Cardiac muscle cell (in vitro differentiated cells and primary cell): ENCODE results near the gene NFIC. TPM values are rescaled to one million over a fixed set of nuclear protein-coding genes. Genes with fewer than 3 reads are reported as not detected.
"Not testable (repeated sequence)": the region's sequence is repeated elsewhere in the genome, so short reads cannot be mapped to it uniquely, and the experiment has no call there.

Source experiments
- DNase-seq, 2 donors: peaks; one replicate each; pipeline versions ENCODE4 v3.0.0 to v3.0.0-alpha.2; 2010 to 2017; ENCODE audit warnings: low read depth in 1 of 2, low spot score in 1 of 2
- H3K27ac ChIP-seq: fragments of 200-600 bp; sonication (generic); 2 replicates; pipeline ENCODE4 v1.5.1; 2016
- H3K27me3 ChIP-seq: fragments of 200-600 bp; sonication (generic); 2 replicates; pipeline ENCODE4 v1.6.0; 2016; ENCODE audit warnings: control low read depth
- H3K36me3 ChIP-seq: fragments of 200-600 bp; sonication (generic); 2 replicates; pipeline ENCODE4 v1.5.1; 2016; ENCODE audit warnings: control low read depth
- H3K4me1 ChIP-seq: fragments of 200-600 bp; sonication (generic); 2 replicates; pipeline ENCODE4 v1.8.1; 2017; ENCODE audit warnings: low read depth, mild to moderate bottlenecking, mixed run types
- H3K4me3 ChIP-seq: fragments of 200-600 bp; sonication (generic); 2 replicates; pipeline ENCODE4 v1.5.1; 2016; ENCODE audit warnings: mild to moderate bottlenecking
- H3K9me3 ChIP-seq: fragments of 200-600 bp; sonication (generic); 2 replicates; pipeline ENCODE4 v1.5.1; 2017; ENCODE audit warnings: low read depth, mild to moderate bottlenecking, control low read depth
- polyA plus RNA-seq: library from polyadenylated mRNA; unstranded; fragments of >200 nt; fragmentation: Nextera tagmentation; extraction: Ambion mirVana; gene quantifications from 2 replicates; pipeline ENCODE4 v1.2.1, GENCODE V29; 2016
- total RNA-seq: library from RNA; depleted of rRNA; stranded (reverse); fragments of >200 nt; gene quantifications from 2 replicates; pipeline ENCODE4 v1.2.3, GENCODE V29; 2016
- TF ChIP-seq, protein P1 (sequence below): IDR thresholded peaks from 2 replicates; pipeline ENCODE4 v1.5.1; 2012; ENCODE audit warnings: low read depth, mild to moderate bottlenecking, low read length

NFIC gene
- total and polyA plus RNA-seq, 2 experiments from 2014 or later: 32.7 to 46.1 TPM

DNA sequence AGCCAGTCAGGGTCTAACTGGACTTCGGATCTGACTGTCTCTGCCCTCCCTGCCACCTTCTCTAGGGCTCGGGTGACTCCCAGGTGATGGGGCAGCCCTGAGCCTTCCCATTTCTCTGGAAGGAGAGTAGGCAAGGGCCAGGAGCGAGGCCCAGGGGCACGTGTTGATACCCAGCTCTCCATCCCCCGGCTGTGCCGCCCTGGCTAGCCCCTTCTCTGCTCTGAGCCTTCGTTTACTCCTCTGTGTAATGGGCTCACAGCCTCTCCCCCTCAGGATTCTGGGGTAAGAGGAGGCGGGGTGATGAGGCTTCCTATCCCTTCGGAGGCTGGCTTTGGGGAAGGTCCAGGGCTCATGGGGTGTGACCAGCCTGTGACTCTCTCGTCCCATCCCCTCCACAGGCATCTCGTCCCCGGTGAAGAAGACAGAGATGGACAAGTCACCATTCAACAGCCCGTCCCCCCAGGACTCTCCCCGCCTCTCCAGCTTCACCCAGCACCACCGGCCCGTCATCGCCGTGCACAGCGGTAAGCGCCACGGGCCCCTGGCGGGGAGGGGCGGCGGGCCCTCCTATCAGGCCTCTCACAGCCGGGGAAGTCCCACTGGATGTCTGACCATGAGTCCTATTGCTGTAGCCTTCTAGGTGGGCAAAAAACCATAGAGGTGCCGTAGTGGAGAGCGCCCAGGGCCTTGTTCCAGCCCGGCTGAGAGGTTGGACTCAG lies 82.4 kb downstream of the NFIC start:
- H3K36me3 ChIP-seq: peaks cover 11% of the 10 kb centered on the region
- H3K9me3 ChIP-seq: no peaks in the 10 kb centered on the region
- no peak overlapping the region for H3K27ac ChIP-seq

DNA sequence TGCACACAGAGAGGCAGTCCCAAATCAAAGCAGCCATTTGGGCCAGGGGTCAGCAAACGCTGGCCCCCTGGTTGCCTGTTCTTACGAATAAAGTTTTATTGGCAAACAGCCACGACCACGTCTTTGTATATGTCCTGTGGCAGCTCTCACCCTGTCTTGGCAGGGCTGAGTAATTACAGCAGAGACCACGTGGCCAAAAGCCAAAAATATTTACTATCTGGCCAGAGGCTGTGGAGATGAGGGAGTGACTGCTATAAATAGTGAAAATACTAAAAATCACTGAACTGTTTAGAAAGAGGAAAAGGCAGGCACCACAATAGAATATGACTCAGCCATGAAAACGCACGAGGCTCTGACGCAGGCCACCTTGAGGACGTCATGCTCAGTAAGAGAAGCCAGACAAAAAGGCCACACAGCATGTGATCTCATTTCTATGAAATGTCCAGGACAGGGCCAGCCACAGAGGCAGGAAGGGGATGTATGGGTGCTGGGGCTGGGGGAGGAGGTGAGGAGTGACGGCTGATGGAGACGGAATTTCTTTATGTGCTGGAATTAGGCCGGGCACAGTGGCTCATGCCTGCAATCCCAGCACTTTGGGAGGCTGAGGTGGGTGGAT lies 84.5 kb downstream of the NFIC start:
- Histone ChIP-seq H3K27me3 (no peaks in the 10 kb centered on the region), H3K9me3 (no peaks in the 10 kb centered on the region), H3K4me1 (no peaks in the 10 kb centered on the region), H3K4me3 (no peak overlapping the region), H3K36me3 (peaks cover 12% of the 10 kb centered on the region), H3K27ac (no peak overlapping the region)
- TF ChIP-seq, protein P1, sequence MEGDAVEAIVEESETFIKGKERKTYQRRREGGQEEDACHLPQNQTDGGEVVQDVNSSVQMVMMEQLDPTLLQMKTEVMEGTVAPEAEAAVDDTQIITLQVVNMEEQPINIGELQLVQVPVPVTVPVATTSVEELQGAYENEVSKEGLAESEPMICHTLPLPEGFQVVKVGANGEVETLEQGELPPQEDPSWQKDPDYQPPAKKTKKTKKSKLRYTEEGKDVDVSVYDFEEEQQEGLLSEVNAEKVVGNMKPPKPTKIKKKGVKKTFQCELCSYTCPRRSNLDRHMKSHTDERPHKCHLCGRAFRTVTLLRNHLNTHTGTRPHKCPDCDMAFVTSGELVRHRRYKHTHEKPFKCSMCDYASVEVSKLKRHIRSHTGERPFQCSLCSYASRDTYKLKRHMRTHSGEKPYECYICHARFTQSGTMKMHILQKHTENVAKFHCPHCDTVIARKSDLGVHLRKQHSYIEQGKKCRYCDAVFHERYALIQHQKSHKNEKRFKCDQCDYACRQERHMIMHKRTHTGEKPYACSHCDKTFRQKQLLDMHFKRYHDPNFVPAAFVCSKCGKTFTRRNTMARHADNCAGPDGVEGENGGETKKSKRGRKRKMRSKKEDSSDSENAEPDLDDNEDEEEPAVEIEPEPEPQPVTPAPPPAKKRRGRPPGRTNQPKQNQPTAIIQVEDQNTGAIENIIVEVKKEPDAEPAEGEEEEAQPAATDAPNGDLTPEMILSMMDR: no peak
- DNase-seq: peak in 1 of 2 donors; percentile 100

More for the DNA sequence above, 82.4 kb downstream of the NFIC start:
- H3K4me1 ChIP-seq: no peaks in the 10 kb centered on the region
- no peaks in the 10 kb centered on the region for H3K27me3 ChIP-seq
- DNase-seq: no peak
- no peak overlapping the region for H3K4me3 ChIP-seq
- TF ChIP-seq, protein P1: no peak

DNA sequence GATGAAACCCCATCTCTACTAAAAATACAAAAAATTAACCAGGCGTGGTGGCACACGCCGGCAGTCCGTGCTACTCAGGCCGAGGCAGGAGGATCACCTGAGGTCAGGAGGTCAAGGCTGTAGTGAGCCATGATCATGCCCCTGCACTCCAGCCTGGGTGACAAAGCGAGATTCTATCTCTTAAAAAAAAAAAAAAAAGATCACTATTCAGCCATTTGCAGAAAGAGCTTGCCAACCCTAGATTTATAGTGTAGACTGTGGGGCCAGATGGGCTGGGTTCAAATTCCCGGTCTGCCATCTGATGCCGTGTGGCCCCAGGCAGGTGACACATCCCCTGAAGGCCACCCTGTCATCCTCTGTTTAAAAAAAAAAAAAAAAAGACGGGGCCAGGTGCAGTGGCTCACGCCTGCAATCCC lies 85.1 kb downstream of the NFIC start:
- peaks cover 12% of the 10 kb centered on the region for H3K36me3 ChIP-seq

DNA sequence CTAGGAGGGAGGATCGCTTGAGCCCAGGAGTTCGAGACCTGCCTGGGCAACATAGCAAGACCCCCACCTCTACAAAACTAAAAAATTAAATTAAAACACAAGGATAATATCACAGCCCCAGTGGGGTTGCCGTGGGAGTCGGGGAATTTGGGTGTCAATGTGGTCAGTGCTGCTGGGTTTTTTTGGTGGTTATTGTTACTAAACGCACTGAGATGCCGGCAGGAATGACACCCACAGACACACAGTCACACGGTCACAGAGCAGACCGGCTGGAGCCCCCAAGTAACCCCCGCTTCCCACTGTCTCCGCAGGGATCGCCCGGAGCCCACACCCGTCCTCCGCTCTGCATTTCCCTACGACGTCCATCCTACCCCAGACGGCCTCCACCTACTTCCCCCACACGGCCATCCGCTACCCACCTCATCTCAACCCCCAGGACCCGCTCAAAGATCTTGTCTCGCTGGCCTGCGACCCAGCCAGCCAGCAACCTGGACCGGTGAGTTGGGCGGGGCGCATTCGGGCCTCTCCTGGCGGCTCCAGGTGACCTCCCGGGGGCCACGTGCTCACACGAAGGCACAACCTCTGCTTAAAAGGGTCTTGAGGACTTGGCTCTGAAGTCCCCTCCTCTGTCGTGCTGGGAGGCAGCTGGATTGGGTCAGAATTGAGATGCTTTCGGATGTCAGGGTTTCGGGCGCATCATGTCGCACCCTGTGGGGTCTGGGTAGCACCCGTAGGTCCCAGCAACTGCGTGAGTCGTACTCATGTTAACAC lies 86.0 kb downstream of the NFIC start:
- TF ChIP-seq, protein P1: no peak
- no peak overlapping the region for H3K4me3 ChIP-seq
- H3K27ac ChIP-seq: no peak overlapping the region
- no peak for DNase-seq
- H3K36me3 ChIP-seq: peaks cover 12% of the 10 kb centered on the region
- H3K4me1 ChIP-seq: peaks cover 1% of the 10 kb centered on the region
- no peaks in the 10 kb centered on the region for H3K9me3 ChIP-seq
- H3K27me3 ChIP-seq: no peaks in the 10 kb centered on the region

More for the DNA sequence above, 85.1 kb downstream of the NFIC start:
- no peak for DNase-seq
- H3K9me3 ChIP-seq: no peaks in the 10 kb centered on the region
- TF ChIP-seq, protein P1: no peak
- H3K27me3 ChIP-seq: no peaks in the 10 kb centered on the region
- no peak overlapping the region for H3K27ac ChIP-seq
- H3K4me3 ChIP-seq: no peak overlapping the region
- no peaks in the 10 kb centered on the region for H3K4me1 ChIP-seq

DNA sequence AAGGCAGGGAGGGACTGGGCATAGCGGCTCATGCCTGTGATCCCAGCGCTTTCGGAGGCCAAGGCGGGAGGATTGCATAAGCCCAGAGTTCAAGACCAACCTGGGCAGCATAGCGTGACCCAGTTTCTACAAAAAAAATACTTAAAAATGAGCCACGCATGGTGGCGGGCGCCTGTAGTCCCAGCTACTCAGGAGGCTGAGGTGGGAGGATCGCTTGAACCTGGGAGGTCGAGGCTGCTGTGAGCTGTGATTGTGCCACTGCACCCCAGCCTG lies 86.5 kb downstream of the NFIC start:
- not testable (repeated sequence) for H3K4me3 ChIP-seq, H3K27ac ChIP-seq, H3K27me3 ChIP-seq, H3K9me3 ChIP-seq, H3K4me1 ChIP-seq, DNase-seq
- H3K36me3 ChIP-seq: peaks cover 12% of the 10 kb centered on the region

DNA sequence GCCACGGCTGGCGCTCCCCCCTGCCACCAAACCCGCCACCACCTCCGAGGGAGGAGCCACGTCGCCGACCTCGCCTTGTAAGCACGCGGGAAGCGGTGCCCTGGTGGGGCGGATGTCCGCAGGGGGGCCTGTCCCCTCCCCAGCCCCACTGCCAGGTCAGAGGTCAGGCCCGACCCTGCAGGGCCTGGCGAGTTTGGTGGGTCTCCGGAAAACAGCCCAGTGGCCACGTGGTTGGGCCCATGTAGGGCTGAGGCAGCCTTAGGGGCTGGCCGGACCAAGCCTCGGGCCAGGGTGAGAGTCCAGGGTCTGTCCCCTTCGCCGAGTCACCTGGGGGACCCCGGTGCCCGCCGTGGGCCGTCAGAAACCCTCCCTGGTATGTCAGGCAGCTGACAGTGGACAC lies 87.5 kb downstream of the NFIC start:
- Histone ChIP-seq H3K27ac (no peak overlapping the region), H3K36me3 (peaks cover 12% of the 10 kb centered on the region), H3K27me3 (no peaks in the 10 kb centered on the region), H3K4me1 (peaks cover 13% of the 10 kb centered on the region), H3K9me3 (no peaks in the 10 kb centered on the region), H3K4me3 (no peak overlapping the region)
- no peak for DNase-seq
- TF ChIP-seq, protein P1: no peak
